ENCODE data around the gene ELAPOR1. TPM values are rescaled to one million over a fixed set of nuclear protein-coding genes. Genes with fewer than 3 reads are reported as not detected.
A peak's percentile ranks its signal among the peaks of the same experiment; 100 is the strongest.

The ELAPOR1 gene
- total and polyA plus RNA-seq, 2 experiments from 2014 or later: 1.8 to 3.0 TPM

DNA sequence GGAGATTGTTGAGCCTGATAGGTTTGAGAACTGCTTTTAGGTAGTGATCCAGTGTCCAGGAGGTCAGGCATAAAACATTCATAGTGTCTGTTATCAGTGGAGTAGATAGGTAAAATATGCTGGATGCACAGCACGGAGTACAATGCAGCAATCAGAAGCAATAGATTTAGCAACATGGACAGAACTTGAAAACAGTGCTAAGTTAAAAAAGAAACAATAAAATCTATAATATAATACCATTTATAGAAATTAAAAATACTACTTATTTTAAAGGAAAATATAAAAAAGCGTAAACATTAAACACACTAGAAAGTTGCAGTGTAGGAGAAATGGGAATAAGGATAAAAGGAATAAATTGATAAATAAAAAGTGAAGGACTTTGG lies 34.7 kb upstream of the ELAPOR1 start:
- H3K36me3 ChIP-seq (replicated peaks; ENCODE audit: insufficient read depth, low read depth): no peaks in the 10 kb centered on the region
- H3K27ac ChIP-seq: no peak overlapping the region
- H2AFZ ChIP-seq: no peak overlapping the region
- DNase-seq (ENCODE audit: low spot score): no peak
- no peaks in the 10 kb centered on the region for H3K9me2 ChIP-seq (replicated peaks; ENCODE audit: insufficient read depth)
- 88% methylated on average over 2 of the region's 2 CpGs for WGBS (ENCODE audit: low lambda C conversion rate, missing lambda C conversion rate)
- no peak overlapping the region for H3K4me3 ChIP-seq
- H3K4me1 ChIP-seq (ENCODE audit: insufficient read depth): no peaks in the 10 kb centered on the region
- no peak overlapping the region for H3K4me2 ChIP-seq
- H3K27me3 ChIP-seq: no peaks in the 10 kb centered on the region
- no peaks in the 10 kb centered on the region for H3K9me3 ChIP-seq (ENCODE audit: low read depth)
- H3K79me2 ChIP-seq: peaks cover 12% of the 10 kb centered on the region
- no peaks in the 10 kb centered on the region for H4K20me1 ChIP-seq (ENCODE audit: insufficient read depth, poor library complexity, severe bottlenecking)
- no peak for TF ChIP-seq EZH2 (IDR thresholded peaks at IDR 0.05; ENCODE audit: borderline replicate concordance)
- TF ChIP-seq EZH2phosphoT487 (IDR thresholded peaks at IDR 0.05; ENCODE audit: low read depth, severe bottlenecking, unreplicated experiment): no peak
- TF ChIP-seq, protein P1, sequence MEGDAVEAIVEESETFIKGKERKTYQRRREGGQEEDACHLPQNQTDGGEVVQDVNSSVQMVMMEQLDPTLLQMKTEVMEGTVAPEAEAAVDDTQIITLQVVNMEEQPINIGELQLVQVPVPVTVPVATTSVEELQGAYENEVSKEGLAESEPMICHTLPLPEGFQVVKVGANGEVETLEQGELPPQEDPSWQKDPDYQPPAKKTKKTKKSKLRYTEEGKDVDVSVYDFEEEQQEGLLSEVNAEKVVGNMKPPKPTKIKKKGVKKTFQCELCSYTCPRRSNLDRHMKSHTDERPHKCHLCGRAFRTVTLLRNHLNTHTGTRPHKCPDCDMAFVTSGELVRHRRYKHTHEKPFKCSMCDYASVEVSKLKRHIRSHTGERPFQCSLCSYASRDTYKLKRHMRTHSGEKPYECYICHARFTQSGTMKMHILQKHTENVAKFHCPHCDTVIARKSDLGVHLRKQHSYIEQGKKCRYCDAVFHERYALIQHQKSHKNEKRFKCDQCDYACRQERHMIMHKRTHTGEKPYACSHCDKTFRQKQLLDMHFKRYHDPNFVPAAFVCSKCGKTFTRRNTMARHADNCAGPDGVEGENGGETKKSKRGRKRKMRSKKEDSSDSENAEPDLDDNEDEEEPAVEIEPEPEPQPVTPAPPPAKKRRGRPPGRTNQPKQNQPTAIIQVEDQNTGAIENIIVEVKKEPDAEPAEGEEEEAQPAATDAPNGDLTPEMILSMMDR (IDR thresholded peaks at IDR 0.05; ENCODE audit: poor library complexity): no peak

DNA sequence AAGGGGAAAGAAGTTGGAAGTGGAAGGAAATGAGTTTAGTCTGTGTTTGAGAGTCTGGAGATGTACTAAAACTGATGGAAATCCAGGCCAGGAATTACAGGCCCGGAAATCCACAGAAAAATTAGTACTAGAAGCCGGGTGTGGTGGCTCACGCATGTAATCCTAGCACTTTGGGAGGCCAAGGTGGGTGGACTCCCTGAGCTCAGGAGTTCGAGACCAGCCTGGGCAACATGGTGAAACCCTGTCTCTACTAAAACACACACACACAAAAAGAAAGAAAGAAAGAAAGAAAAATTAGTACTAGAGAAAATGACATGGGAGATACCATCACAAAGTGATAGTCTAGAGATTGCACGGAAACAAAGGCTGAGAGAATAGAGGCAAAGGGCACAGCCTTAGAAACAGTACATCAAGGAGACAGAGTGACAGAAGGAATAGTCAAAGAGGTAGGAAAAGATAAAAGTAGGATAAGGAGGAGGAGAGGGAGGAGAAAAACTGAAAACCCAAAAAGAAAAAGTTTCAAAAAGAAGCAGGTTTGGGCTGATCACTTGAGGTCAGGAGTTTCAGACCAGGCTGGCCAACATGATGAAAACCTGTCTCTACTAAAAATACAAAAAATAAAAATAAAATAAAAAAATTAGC lies 33.4 kb upstream of the ELAPOR1 start:
- no peak for TF ChIP-seq EZH2phosphoT487 (IDR thresholded peaks at IDR 0.05; ENCODE audit: low read depth, severe bottlenecking, unreplicated experiment)
- TF ChIP-seq, protein P1 (IDR thresholded peaks at IDR 0.05; ENCODE audit: poor library complexity): no peak
- TF ChIP-seq EZH2 (IDR thresholded peaks at IDR 0.05; ENCODE audit: borderline replicate concordance): no peak
- DNase-seq (ENCODE audit: low spot score): no peak
- peak overlapping the region; percentile 72 for H2AFZ ChIP-seq
- H3K27ac ChIP-seq: peak overlapping the region; percentile 61
- no peaks in the 10 kb centered on the region for H3K9me2 ChIP-seq (replicated peaks; ENCODE audit: insufficient read depth)
- no peaks in the 10 kb centered on the region for H3K27me3 ChIP-seq
- WGBS (ENCODE audit: low lambda C conversion rate, missing lambda C conversion rate): 90% methylated on average over 5 of the region's 5 CpGs
- H3K4me1 ChIP-seq (ENCODE audit: insufficient read depth): no peaks in the 10 kb centered on the region
- H3K4me3 ChIP-seq: no peak overlapping the region
- peak overlapping the region; percentile 32 for H3K4me2 ChIP-seq
- no peaks in the 10 kb centered on the region for H4K20me1 ChIP-seq (ENCODE audit: insufficient read depth, poor library complexity, severe bottlenecking)
- H3K79me2 ChIP-seq: no peaks in the 10 kb centered on the region
- H3K9me3 ChIP-seq (ENCODE audit: low read depth): no peaks in the 10 kb centered on the region
- no peaks in the 10 kb centered on the region for H3K36me3 ChIP-seq (replicated peaks; ENCODE audit: insufficient read depth, low read depth)

DNA sequence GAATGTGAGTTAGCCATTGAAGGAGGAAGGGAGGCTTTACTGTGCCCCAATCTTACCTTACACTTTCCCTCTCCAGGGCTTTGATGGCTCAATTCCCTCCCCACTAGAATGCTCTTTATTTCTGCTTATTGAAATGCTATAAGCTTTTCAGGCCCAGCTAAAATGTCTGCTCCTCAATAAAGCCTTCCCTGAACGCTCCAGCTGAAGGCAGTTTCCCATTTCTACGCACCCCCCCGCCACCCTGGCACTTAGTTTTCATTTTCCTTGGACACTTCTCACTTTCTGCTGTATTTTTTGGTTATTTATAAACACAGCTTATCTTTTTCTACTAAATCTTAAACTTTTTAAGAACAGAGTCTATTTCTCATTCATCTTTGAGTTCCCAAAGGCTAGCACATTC lies 30.4 kb upstream of the ELAPOR1 start:
- no peaks in the 10 kb centered on the region for H4K20me1 ChIP-seq (ENCODE audit: insufficient read depth, poor library complexity, severe bottlenecking)
- TF ChIP-seq EZH2phosphoT487 (IDR thresholded peaks at IDR 0.05; ENCODE audit: low read depth, severe bottlenecking, unreplicated experiment): no peak
- TF ChIP-seq EZH2 (IDR thresholded peaks at IDR 0.05; ENCODE audit: borderline replicate concordance): no peak
- TF ChIP-seq, protein P1 (IDR thresholded peaks at IDR 0.05; ENCODE audit: poor library complexity): no peak
- no peak overlapping the region for H3K4me3 ChIP-seq
- no peaks in the 10 kb centered on the region for H3K79me2 ChIP-seq
- no peak overlapping the region for H3K27ac ChIP-seq
- H3K36me3 ChIP-seq (replicated peaks; ENCODE audit: insufficient read depth, low read depth): no peaks in the 10 kb centered on the region
- WGBS (ENCODE audit: low lambda C conversion rate, missing lambda C conversion rate): 95% methylated on average over 3 of the region's 3 CpGs
- H3K9me2 ChIP-seq (replicated peaks; ENCODE audit: insufficient read depth): no peaks in the 10 kb centered on the region
- no peak overlapping the region for H3K4me2 ChIP-seq
- H2AFZ ChIP-seq: no peak overlapping the region
- no peaks in the 10 kb centered on the region for H3K4me1 ChIP-seq (ENCODE audit: insufficient read depth)
- H3K27me3 ChIP-seq: no peaks in the 10 kb centered on the region
- no peak for DNase-seq (ENCODE audit: low spot score)
- H3K9me3 ChIP-seq (ENCODE audit: low read depth): no peaks in the 10 kb centered on the region
